Measurements from ENCODE around the gene MYO18A.

MYO18A gene

DNA sequence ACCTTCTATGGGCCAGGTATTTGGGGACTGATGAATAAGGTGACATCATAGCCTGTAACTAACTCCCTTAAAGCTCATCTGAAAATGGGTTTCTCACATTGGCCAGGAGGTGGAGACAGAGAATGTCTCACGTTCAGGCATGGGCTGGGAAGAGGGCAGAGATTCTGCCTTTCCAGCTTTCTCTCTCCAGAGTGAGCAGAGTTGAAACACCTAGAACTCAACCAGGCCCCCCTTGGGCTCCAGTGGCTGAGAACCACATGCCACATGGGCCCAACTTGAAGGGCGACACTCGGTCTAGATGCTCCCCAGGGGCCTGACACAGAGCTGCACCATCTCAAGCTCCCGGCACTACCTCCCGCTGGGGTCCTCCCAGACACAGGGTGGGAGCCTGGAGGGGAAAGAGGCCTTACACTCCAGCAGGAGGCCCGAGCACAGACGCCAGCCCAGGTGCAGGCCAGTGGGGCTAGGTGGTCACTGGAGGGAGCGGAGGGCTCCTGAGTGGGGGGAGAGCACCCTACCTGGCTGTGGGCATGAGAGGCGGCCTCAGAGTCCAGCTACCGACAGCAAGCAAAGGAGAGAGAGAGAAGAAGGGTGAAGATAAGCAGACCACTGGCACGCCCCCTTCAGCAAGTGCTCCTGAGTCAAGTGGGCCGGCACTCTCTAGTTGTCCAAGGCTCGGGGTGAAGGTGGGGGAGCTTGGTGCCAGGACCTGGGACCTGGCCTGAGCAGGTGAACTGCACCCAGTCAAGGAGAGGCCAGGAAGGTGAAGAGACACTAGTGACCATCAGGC, 55.9 kb downstream of the MYO18A start:
- DNase-seq, result peak; percentile 18

- no peak for DNase-seq
Measured at GRCh38 chr17:29123111-29123510, 57.1 kb downstream of the MYO18A start.

GRCh38 chr17:29121442-29121841, 58.8 kb downstream of the MYO18A start:
- no peak for DNase-seq

DNA sequence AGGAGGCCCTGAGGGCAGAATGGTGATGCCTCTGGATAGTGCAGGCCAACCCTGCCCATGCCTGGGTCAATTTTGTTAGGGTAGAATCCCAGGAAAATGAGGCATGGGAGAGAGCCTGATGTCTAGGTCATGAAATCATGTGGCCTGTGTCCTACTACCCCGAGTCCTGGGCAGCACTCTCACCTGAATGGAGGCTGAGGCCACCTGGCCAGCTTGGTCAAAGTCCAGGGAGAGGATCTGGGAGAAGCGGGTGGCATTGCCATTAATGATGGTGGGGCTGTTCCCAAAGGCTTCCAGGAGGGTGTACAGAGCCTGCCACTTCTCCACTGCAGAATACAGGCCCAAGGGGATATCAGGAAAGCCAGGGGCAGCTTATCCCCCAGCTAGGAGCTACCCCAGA, 59.8 kb downstream of the MYO18A start:
- no peak for DNase-seq

DNA sequence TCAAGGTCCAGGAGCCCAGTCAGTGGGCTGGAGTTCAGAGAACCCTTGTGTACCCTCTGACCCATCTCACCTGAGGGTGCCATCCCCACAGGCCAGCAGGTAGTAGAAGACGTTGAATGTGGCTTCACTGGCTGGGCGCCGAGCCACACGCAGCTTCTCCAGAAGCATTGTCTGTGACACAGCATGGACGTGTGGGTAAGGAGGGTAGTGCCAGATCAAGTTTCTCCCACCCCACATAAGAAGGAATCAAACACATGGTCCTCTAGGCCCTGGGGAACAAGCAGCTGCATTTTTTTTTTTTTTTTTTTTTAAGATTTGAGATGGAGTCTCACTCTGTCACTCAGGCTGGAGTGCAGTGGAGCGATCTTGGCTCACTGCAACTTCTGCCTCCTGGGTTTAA, 60.9 kb downstream of the MYO18A start:
- DNase-seq, result no peak

GRCh38 chr17:29116804-29117753, 63.1 kb downstream of the MYO18A start:
- DNase-seq, result peak; percentile 82

DNA sequence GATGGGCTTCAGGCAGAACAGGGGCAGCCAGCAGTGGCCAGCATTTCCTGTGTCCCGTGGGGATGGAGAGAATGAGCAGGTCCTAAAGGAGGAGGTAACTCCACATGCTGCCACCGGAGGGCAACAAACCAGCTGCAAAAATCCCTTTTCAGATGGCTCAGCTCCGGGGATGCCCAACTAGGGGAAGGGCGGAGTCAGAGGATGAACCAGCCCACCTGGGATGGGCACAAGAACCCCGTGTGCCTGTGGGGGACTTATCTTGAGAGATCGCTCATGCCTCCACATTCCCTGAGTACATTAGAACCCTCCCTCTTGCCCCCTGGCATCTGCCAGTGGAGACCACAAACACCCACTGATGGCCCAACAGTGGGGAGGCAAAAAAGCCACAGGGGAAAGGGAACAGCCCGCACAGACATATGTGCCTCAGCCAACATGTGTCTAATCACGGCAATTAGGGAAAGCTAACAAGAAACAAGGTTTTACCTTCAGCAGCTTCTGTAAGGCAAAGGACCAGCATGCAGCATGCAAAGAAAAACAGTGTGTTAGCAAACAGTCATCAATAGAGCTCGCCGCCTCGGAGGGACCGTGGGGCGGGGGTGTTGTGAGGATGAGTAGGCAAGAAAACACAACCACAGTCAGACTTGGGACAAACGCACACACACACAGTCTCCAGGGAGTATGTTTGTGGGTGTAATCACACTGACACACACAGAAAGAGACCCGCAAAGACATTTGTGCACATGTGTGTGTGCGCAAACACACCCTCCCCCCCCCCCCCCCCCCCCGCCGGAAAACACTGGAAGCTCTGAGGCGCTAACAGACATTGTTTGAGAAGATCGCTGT, 64.0 kb downstream of the MYO18A start:
- DNase-seq, result peak; percentile 48

DNA sequence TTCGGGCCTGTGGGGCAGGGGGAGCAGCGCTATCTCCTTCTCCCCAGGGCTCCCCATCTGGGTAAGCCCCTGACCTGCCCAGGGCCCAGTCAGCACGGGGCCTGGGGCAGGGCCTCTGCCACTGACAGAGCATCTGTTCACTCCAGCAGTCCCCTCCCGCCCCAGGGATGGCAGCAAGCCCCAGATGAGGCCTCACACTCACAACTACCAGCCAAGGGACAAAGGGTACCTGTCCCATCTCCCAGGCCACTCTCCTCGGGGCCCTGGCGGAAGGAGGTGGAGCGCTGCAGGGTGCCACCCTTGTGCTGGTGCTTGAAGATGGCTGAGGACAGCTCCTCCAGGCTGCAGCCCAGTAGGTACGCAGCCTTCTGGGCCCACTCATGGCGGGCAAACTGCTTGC, 64.8 kb downstream of the MYO18A start:
- DNase-seq, result no peak

DNA sequence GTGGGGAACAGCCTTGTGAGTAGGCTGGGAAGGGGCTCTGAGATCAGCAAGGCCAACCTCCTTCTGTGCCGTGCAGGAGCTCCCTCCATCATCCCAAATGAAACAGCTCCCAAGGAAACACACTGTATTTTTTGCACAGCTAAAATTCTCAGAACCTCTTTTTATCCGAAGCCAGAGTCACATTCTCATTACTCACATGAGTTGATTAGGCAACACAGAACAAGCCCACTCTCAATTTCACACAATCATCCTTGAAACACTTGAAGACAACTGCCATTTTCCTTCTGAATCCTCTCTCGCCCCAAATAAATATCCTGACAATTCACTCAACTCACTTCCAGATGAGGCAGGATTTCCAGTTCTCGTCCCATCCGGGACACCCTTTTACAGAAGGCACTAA, 66.1 kb downstream of the MYO18A start:
- no peak for DNase-seq

- no peak for DNase-seq
Measured at GRCh38 chr17:29113334-29113733, 66.9 kb downstream of the MYO18A start.

- DNase-seq, result no peak
Measured at GRCh38 chr17:29112771-29113295, 67.4 kb downstream of the MYO18A start.

DNA sequence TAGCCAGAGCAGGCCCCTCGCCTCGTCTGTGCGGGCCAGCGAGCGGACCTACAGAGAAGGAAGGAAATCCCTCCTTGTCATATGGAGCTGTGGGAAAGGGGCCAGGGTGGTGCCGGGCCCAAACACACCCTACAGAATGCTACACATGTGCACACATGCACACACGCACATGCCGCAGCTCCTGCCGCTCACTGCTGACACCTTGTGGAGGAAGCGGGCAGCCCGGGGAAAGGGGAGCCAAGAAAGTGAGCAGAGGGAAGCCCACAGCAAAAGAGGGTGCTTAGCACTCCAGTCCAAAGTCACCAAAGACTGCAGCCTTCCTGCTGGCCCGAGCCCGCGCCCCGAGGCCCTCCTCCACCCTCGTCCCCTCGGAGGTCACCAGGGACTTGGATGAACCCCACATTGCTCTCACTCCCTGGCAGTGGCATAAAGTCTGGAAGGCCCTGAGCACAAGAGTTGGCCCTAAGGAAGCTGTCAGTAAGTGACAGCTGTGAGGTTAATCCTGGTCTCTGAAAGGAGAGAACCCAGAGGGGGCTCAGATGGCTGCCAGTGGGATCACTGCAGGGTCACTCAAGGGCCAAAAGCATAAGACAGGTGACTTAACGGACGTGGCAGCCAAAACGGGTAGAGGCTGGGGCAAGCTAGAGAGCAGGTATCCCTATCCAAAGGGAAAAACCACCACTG, 68.2 kb downstream of the MYO18A start:
- DNase-seq, result peak; percentile 81

- no peak for DNase-seq
Measured at GRCh38 chr17:29110372-29110757, 69.8 kb downstream of the MYO18A start.

DNA sequence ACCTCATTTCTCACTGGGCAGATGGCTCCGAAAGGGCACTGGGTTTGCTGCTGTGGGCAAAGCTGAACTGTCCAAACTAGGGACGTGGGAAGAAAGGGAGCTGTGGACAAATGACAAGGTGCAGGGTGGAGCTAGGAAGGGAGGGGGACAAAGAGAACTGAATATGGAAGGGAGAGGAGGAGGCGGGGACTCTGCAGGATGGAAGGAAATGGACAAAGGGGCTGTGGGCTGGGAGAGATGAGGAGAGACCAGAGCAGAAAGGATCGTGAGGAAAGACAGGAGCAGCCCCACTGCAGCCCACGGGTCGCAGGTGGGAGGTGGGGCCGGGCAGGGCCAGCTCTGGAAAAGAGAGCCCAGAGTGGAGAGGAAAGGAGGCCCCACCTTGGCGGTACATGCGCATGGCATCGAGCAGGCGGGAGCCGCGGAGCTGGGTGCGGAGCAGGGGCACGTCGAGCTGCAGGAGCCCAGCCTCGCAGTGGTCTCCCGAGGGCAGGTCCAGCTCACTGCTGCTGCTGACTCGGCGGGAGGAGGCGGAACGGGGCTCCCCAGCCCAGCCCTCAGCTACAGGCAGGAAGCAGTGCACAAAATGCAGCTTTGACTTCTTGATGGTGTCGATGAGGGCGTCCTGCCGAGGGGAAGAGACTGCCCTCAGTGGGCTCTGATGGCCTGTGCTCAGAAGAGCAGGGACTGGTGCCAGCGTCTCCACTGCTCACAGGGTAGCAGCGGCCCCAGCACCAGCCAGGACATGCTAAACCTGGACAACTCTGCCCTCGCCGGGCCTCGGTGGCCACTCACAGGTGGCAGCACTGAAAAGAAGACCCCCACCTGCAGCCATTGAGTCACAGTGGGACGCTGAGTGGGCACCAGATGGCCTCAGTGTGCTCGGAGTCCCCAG, 70.5 kb downstream of the MYO18A start:
- no peak for DNase-seq

GRCh38 chr17:29108823-29109476, 71.2 kb downstream of the MYO18A start:
- DNase-seq, result no peak

DNA sequence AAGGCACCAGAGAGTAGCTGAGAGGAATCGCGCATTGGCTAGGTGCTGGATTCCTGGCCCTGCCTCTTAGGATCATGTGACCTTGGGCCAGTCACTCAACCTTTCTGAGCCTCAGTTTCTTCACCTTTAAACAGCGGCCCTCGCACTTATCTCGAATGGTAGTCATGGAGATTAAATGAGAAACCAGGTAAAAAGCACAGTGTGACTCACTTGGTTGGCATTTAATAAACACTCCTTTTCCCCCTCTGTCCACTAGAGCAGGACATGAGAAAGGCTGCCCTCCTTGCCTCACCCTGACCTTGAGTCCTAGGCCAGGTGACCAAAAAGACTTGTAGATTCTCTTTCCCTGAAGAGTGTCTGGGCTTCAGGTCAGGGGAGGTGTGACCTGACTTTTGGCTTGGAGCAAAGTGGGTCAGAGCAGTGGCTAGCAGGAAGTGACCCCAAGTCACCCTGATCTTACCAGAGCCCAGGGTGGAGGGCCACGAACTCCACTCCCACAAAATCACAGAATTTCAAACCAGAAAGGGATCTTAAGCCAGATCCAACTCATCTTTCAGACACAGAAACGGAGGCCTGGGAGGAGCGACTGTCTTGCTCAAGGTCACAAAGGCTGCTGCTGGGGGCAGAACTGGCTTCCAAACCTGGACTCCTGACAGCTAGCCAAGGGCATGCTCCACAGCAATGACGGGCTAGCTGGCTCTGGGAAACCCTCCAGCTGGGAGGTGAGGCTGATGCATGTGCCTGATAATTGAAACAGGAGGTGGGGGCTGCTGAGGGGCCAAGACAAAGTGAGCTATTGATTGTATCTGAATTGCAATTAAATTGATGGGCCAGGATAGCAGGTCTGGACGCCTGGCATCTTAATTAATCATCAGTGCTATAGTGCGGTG, 72.0 kb downstream of the MYO18A start:
- DNase-seq, result no peak

- no peak for DNase-seq
Measured at GRCh38 chr17:29107084-29107483, 73.1 kb downstream of the MYO18A start.

- no peak for DNase-seq
Measured at GRCh38 chr17:29103341-29103740, 76.9 kb downstream of the MYO18A start.

DNA sequence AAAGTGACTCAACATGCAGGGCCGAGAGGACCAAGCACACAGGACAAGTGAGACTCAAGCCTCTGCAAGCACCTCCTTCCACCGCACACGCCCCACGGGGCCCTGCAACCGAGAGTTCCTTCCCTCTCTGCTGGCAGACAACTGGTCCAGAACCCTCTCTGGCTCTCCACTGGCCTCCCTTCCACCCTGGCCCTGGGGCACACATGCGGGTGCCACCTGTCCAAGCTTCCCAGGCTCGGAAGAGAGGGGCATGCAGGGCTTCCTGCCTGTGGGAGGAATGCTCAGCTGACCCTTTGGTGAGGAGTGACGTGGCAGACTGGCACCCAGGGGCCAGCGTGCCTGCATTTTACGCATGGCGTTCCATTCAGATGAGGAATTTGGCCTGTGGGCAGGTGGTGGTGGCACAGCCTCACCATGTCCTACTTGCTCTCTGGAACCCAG, 77.4 kb downstream of the MYO18A start:
- no peak for DNase-seq

Measured in stimulated activated CD4-positive, alpha-beta T cell treated with anti-CD3 and anti-CD28 coated beads, Interleukin-4, amount 100 ng/mL, for 1 hour (primary cell).